A673 (cell line): ENCODE results near the gene STAP2. TPM values are rescaled to one million over a fixed set of nuclear protein-coding genes. Genes with fewer than 3 reads are reported as not detected.

Experiments
- BruUV-seq: library from RNA; stranded (reverse); fragments of 400-500 nt; replicated peaks from 2 replicates; lab custom pipeline; 2021; lab: Mats Ljungman, UMichigan
- CTCF ChIA-PET: fragments of 300-600 bp; sonication (Branson Sonifier 250); formaldehyde crosslinking; loops from one replicate; lab custom pipeline; 2022; ENCODE audit warnings: antibody characterized with exemption; lab: Charles Lee
- POLR2A ChIA-PET: fragments of 300-600 bp; sonication (Branson Sonifier 250); formaldehyde crosslinking; loops from one replicate; lab custom pipeline; 2022; ENCODE audit warnings: antibody characterized with exemption; ENCODE audit not compliant: low non-redundant PET; lab: Charles Lee
- DNase-seq: peaks from one replicate; pipeline ENCODE4 v3.0.0-alpha.2; 2015; ENCODE audit warnings: low spot score
- H3K27ac ChIP-seq: fragments of 200-600 bp; sonication (generic); 2 replicates; pipeline ENCODE4 v1.5.1; 2016; ENCODE audit warnings: mixed run types, low read depth, mild to moderate bottlenecking, mixed read lengths, antibody characterized with exemption, low read length; ENCODE audit not compliant: poor library complexity, severe bottlenecking
- H3K27me3 ChIP-seq: fragments of 200-600 bp; sonication (generic); replicated peaks from 2 replicates; pipeline ENCODE4 v1.6.1; 2017; ENCODE audit warnings: mixed run types, low read depth, mild to moderate bottlenecking, mixed read lengths, antibody characterized with exemption, low read length; ENCODE audit not compliant: insufficient read depth, poor library complexity
- H3K36me3 ChIP-seq: fragments of 200-600 bp; sonication (generic); 2 replicates; pipeline ENCODE4 v1.6.1; 2016; ENCODE audit warnings: mixed run types, mild to moderate bottlenecking, mixed read lengths, antibody characterized with exemption, low read length; ENCODE audit not compliant: insufficient read depth, poor library complexity, severe bottlenecking
- H3K4me1 ChIP-seq: fragments of 200-600 bp; sonication (generic); 2 replicates; pipeline ENCODE4 v1.6.1; 2017; ENCODE audit warnings: mixed run types, mild to moderate bottlenecking, mixed read lengths, antibody characterized with exemption, low read length; ENCODE audit not compliant: insufficient read depth, poor library complexity, severe bottlenecking
- H3K4me3 ChIP-seq: fragments of 200-600 bp; sonication (generic); 2 replicates; pipeline ENCODE4 v1.5.1; 2016; ENCODE audit warnings: low read depth, mixed run types, mild to moderate bottlenecking, mixed read lengths, low read length; ENCODE audit not compliant: poor library complexity, severe bottlenecking
- H3K9me3 ChIP-seq: fragments of 200-600 bp; sonication (generic); 2 replicates; pipeline ENCODE4 v1.6.1; 2016; ENCODE audit warnings: mixed run types, low read depth, mild to moderate bottlenecking, mixed read lengths, antibody characterized with exemption, low read length; ENCODE audit not compliant: poor library complexity, severe bottlenecking
- EZH2 ChIP-seq: fragments of 200-600 bp; sonication (generic); IDR thresholded peaks from 2 replicates; pipeline ENCODE4 v1.6.1; 2017; ENCODE audit warnings: borderline replicate concordance, low read depth, mild to moderate bottlenecking, mixed read lengths, antibody characterized with exemption, low read length; ENCODE audit not compliant: poor library complexity, severe bottlenecking
- intact Hi-C: fragments of 100-400 bp; cut with micrococcal nuclease; formaldehyde crosslinking; loops from one replicate; pipeline ENCODE4 v1.10.0; 2022; ENCODE audit not compliant: unreplicated experiment
- total RNA-seq: library from RNA; stranded (reverse); gene quantifications from 2 replicates; pipeline ENCODE4 v1.2.3, GENCODE V29; 2021
- TF ChIP-seq, protein P1 (sequence below): fragments of 300-800, 200-600 bp; sonication (generic); conservative IDR thresholded peaks from 2 replicates; pipeline ENCODE4 v1.5.1; 2017; ENCODE audit warnings: low read depth, mild to moderate bottlenecking, antibody characterized with exemption, low read length, moderate library complexity, mixed read lengths

The STAP2 gene
- total RNA-seq, 1 experiment from 2014 or later: 2.0 TPM

DNA sequence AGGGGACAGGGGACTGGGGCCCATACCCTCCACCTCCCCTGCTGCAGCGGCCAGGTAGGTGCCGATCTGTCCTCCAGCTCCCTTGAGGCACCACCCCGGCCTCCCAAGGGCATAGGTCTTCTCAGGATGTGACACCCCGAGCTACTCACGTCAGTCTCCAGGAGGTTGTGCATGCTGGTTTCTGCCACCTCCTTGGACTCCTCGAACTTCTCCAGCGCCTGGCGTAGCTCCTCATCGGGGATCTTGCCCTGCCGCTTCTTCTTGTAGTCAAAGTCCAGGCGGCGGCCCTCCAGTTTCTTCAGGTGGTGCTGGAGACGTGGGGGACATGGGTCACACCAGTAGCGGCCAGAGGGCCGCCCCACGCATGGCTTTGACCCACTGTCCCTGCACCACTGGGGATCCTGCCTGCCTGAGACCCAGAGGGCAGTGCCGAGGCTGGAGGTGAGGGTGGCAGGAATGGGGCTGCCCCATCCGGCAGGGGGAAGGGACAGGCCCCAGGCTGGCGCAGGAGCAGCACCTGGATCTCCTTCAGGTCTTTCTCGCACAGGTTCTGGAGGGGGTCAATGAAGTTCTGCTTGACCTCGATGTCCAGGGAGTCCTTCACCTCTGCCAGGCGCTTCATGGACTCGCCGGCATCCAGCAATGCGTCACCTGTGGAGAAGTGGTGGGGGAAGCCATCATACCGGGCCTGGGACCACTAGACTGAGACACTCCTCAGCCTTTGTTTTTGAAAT is 25.1 kb upstream of the STAP2 start:
- Histone ChIP-seq H3K4me3 (no peak overlapping the region), H3K4me1 (no peaks in the 10 kb centered on the region), H3K27me3 (no peaks in the 10 kb centered on the region), H3K9me3 (no peaks in the 10 kb centered on the region), H3K36me3 (peaks cover 48% of the 10 kb centered on the region), H3K27ac (no peak overlapping the region)
- POLR2A ChIA-PET: no interaction called here
- TF ChIP-seq, protein P1, sequence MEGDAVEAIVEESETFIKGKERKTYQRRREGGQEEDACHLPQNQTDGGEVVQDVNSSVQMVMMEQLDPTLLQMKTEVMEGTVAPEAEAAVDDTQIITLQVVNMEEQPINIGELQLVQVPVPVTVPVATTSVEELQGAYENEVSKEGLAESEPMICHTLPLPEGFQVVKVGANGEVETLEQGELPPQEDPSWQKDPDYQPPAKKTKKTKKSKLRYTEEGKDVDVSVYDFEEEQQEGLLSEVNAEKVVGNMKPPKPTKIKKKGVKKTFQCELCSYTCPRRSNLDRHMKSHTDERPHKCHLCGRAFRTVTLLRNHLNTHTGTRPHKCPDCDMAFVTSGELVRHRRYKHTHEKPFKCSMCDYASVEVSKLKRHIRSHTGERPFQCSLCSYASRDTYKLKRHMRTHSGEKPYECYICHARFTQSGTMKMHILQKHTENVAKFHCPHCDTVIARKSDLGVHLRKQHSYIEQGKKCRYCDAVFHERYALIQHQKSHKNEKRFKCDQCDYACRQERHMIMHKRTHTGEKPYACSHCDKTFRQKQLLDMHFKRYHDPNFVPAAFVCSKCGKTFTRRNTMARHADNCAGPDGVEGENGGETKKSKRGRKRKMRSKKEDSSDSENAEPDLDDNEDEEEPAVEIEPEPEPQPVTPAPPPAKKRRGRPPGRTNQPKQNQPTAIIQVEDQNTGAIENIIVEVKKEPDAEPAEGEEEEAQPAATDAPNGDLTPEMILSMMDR: no peak
- no peak for TF ChIP-seq EZH2
- BruUV-seq: no TSS peak
- DNase-seq: no peak
- CTCF ChIA-PET: interaction anchor here (0.7 kb wide), 1 partner anchor 11 kb away, joined by 5 read pairs; no protein-coding TSS in a partner anchor
- intact Hi-C loops: no loop called here

DNA sequence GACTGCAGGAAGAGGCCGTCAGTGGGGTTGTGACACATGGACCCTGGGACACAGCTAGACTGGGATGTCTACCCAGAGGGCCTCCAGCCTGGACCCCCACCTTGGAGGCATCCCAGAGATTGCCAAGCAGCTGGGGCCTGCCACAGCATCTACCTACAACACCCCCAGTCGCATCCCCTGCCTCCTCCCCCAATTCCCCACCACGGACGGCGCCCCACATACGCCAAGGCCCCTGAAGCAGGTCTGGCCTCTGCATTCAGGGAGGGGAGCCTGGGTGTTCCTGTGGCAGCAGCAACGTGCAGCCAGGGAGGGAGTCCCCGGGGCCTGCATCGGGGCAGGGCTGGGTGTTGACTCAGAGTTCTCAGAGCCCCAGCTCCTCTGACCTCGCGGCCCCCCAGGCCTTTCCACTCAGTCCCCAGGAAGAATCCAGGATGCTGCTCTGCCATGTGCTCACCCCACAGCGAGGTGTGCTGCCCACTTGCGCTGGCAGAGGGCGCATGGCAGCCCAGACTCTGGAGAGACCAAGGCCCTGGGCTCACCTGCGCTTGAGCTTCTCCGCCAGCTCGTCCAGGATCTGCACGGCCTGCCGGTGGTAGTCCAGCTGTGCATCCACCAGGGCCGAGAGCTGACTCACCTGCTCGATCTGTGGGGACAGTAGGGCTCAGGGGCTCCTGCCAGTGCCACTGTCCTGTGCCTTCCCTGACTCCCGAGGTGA is 24.4 kb upstream of the STAP2 start:
- H3K27ac ChIP-seq: no peak overlapping the region
- H3K4me3 ChIP-seq: no peak overlapping the region
- H3K4me1 ChIP-seq: no peaks in the 10 kb centered on the region
- intact Hi-C loops: no loop called here
- H3K36me3 ChIP-seq: peaks cover 50% of the 10 kb centered on the region
- no peaks in the 10 kb centered on the region for H3K27me3 ChIP-seq
- no peak for TF ChIP-seq EZH2
- TF ChIP-seq, protein P1: no peak; the same call in 1 of the 2 replicates
- DNase-seq: no peak
- BruUV-seq: no TSS peak
- CTCF ChIA-PET: interaction anchor here (0.7 kb wide), 1 partner anchor 11 kb away, joined by 5 read pairs; no protein-coding TSS in a partner anchor
- POLR2A ChIA-PET: no interaction called here
- no peaks in the 10 kb centered on the region for H3K9me3 ChIP-seq

DNA sequence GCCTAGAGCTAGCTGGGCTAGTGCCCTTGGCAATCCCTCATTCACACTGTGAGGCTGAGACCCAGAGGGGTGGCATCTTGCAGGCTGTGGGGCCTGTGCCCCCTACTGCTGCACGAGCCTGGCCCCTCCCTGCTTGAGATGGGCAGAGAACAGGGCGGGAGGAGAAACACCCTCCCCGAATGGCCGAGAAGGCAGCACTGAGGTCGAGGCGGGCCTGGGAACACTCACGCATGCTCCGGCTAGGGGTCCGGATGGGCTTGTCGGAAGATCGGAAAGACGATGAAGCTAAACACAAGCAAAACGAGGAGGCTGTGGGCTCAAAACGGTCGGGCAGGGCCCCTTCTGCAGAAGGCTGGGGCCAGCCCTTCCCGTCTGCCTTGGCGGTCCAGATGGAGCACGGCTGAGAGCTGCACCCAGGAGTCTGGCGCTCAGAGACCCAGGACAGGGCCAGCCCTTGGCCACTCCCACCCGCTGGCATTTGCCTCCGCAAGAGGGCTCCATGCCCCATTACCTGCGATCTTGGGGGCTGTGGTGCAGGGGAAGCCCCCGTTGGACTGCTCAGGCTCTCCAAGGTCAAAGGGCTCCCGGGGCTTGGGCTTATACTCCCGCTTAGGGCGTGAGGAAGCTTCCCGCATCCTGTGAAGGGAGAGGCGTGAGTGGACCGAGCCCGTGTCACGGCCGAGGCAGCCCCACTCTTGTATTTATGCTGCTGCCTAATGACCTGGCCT is 23.6 kb upstream of the STAP2 start:
- no peak for TF ChIP-seq EZH2
- TF ChIP-seq, protein P1: no peak
- POLR2A ChIA-PET: no interaction called here
- H3K27me3 ChIP-seq: no peaks in the 10 kb centered on the region
- CTCF ChIA-PET: interaction anchor here (0.8 to 0.9 kb wide), 2 partner anchors 10 to 31 kb away, joined by 3 to 7 read pairs; no protein-coding TSS in a partner anchor
- H3K9me3 ChIP-seq: no peaks in the 10 kb centered on the region
- peaks cover 51% of the 10 kb centered on the region for H3K36me3 ChIP-seq
- intact Hi-C loops: no loop called here
- no TSS peak for BruUV-seq
- DNase-seq: no peak
- H3K4me1 ChIP-seq: no peaks in the 10 kb centered on the region
- peak overlapping the region; percentile 16 for H3K27ac ChIP-seq
- H3K4me3 ChIP-seq: no peak overlapping the region
